Erythroblast (primary cell): ENCODE results near the gene ARVCF.
A peak's percentile ranks its signal among the peaks of the same experiment; 100 is the strongest.
"Not testable (repeated sequence)": the region's sequence is repeated elsewhere in the genome, so short reads cannot be mapped to it uniquely, and the experiment has no call there.

Experiments
- DNase-seq, 2 experiments: peaks; one replicate each; lab custom pipeline; 2025; lab: John Stamatoyannopoulos, UW
- GATA1 ChIP-seq: IDR thresholded peaks from 2 replicates; pipeline ENCODE4 v1.6.1; 2011; ENCODE audit warnings: low read depth, mild to moderate bottlenecking, control low read depth, low read length, moderate library complexity
- POLR2A ChIP-seq: IDR thresholded peaks from 2 replicates; pipeline ENCODE4 v1.6.1; 2011; ENCODE audit warnings: mild to moderate bottlenecking, low read length

The ARVCF gene

GRCh38 chr22:19937616-19938473, 78.8 kb downstream of the ARVCF start:
- no peak for TF ChIP-seq POLR2A
- TF ChIP-seq GATA1, result no peak
- DNase-seq, result no peak

- DNase-seq, result no peak
- TF ChIP-seq POLR2A (no peak), GATA1 (no peak)
Observed at GRCh38 chr22:19936513-19936912, 80.1 kb downstream of the ARVCF start.

- DNase-seq, result peak; percentile 29 to 60
Observed at GRCh38 chr22:19935123-19935718, 81.4 kb downstream of the ARVCF start.

- DNase-seq, result peak; percentile 89 to 97
- peak; percentile 71 for TF ChIP-seq POLR2A
- TF ChIP-seq GATA1, result peak; percentile 91
Observed at GRCh38 chr22:19933341-19934241, 83.0 kb downstream of the ARVCF start.

GRCh38 chr22:19932367-19933206, 84.0 kb downstream of the ARVCF start:
- peak; percentile 79 for TF ChIP-seq POLR2A
- no peak for TF ChIP-seq GATA1
- peak; percentile 86 to 91 for DNase-seq

GRCh38 chr22:19931514-19931913, 85.1 kb downstream of the ARVCF start:
- DNase-seq, result no peak
- TF ChIP-seq POLR2A, result no peak
- no peak for TF ChIP-seq GATA1

- TF ChIP-seq POLR2A, result no peak
- no peak for TF ChIP-seq GATA1
- no peak for DNase-seq
Observed at GRCh38 chr22:19930551-19931486, 85.8 kb downstream of the ARVCF start.

- peak in 1 of 2 experiments; percentile 35 for DNase-seq
- no peak for TF ChIP-seq GATA1
- TF ChIP-seq POLR2A, result no peak
Observed at GRCh38 chr22:19929586-19930550, 86.8 kb downstream of the ARVCF start.

GRCh38 chr22:19928207-19928606, 88.4 kb downstream of the ARVCF start:
- no peak for DNase-seq
- TF ChIP-seq GATA1, result no peak
- TF ChIP-seq POLR2A, result no peak

- TF ChIP-seq GATA1 (no peak), POLR2A (no peak)
- DNase-seq, result no peak
Observed at GRCh38 chr22:19927696-19928095, 88.9 kb downstream of the ARVCF start.

- DNase-seq, result not testable (repeated sequence)
Observed at GRCh38 chr22:19926028-19926427, 90.6 kb downstream of the ARVCF start.
